ENCODE results near the gene GRID1. TPM values are rescaled to one million over a fixed set of nuclear protein-coding genes. Genes with fewer than 3 reads are reported as not detected.

The GRID1 gene
- total and polyA plus RNA-seq, 7 experiments from 2014 or later: not detected

DNA sequence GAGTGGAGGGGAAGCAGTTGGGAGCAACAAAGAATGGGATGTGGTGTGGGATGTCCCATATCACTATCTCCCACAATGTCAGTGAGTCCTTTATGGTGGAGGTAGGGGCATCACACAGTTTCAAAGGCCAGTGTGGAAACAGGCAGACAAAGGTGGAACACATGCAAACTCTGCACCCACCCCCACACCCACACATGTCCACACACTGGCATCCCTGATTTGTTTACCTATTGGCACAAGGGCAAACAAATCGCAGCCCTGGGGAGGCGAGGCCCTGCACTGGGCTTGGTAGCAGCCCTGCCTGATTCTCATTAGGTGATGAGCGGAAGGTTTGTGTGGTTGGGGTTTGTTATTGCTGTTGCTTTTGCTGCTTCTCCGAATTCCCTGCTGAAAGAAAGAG, 243.3 kb downstream of the GRID1 start:
- ATAC-seq (no peak), DNase-seq (no peak)
- Histone ChIP-seq H3K27me3 (ENCODE audit: control insufficient read depth in 2 of 2, insufficient read depth in 2 of 2, low read length in 2 of 2) (no peaks in the 10 kb centered on the region), H3K9me3 (ENCODE audit: control insufficient read depth in 2 of 3, low read length in 3 of 3) (no peaks in the 10 kb centered on the region), H3K4me3 (ENCODE audit: low read length) (no peak overlapping the region), H3K4me1 (ENCODE audit: control insufficient read depth in 2 of 2, insufficient read depth in 2 of 2, low read length in 2 of 2) (no peaks in the 10 kb centered on the region), H3K27ac (ENCODE audit: low read depth, low read length) (no peak overlapping the region), H3K36me3 (ENCODE audit: control insufficient read depth in 2 of 3, insufficient read depth in 3 of 3, low read length in 3 of 3) (no peaks in the 10 kb centered on the region)
- intact Hi-C loops (cut with micrococcal nuclease): no loop called here
- ChIA-PET CTCF (no interaction called here), POLR2A (no interaction called here)
- no peaks in the 10 kb centered on the region for H3K4me1 Mint-ChIP-seq
- H3K36me3 Mint-ChIP-seq: no peaks in the 10 kb centered on the region
- peaks cover 6 to 18% (median 15%) of the 10 kb centered on the region in 5 donors for H3K27me3 Mint-ChIP-seq
- peaks cover 0 to 4% (median 0%) of the 10 kb centered on the region in 11 donors for H3K9me3 Mint-ChIP-seq
- no peak overlapping the region for H3K4me3 Mint-ChIP-seq
- H3K27ac Mint-ChIP-seq: no peak overlapping the region

DNA sequence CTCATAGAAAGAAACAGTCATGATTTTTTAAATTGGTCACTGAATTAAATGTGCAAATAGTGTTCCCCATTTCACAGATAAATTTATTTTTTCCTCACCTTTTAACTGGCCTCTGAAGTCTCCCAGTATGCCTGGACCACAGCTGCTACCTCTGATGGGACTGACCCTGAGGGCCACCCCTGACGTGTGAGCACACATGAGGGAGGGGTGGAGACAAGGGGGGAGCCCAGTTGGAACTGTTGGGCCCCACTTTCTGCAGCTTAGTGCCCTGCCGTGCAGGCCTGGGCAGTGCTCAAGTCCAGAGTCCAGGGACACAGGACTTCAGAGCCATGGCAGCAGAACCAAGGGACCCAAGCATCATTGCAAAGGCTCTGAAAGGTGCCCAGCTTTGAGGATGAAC, 243.9 kb downstream of the GRID1 start:
- Histone ChIP-seq H3K27ac (ENCODE audit: low read depth, low read length) (no peak overlapping the region), H3K36me3 (ENCODE audit: control insufficient read depth in 2 of 3, insufficient read depth in 3 of 3, low read length in 3 of 3) (no peaks in the 10 kb centered on the region), H3K4me1 (ENCODE audit: control insufficient read depth in 2 of 2, insufficient read depth in 2 of 2, low read length in 2 of 2) (no peaks in the 10 kb centered on the region), H3K27me3 (ENCODE audit: control insufficient read depth in 2 of 2, insufficient read depth in 2 of 2, low read length in 2 of 2) (no peaks in the 10 kb centered on the region), H3K4me3 (ENCODE audit: low read length) (no peak overlapping the region), H3K9me3 (ENCODE audit: control insufficient read depth in 2 of 3, low read length in 3 of 3) (no peaks in the 10 kb centered on the region)
- POLR2A ChIA-PET: no interaction called here
- DNase-seq: no peak
- no peak for ATAC-seq
- intact Hi-C loops (cut with micrococcal nuclease): no loop called here
- Mint-ChIP-seq H3K36me3 (no peaks in the 10 kb centered on the region), H3K4me3 (no peak overlapping the region), H3K27me3 (peaks cover 5 to 16% (median 11%) of the 10 kb centered on the region in 5 donors), H3K4me1 (no peaks in the 10 kb centered on the region), H3K9me3 (peaks cover 0 to 4% (median 0%) of the 10 kb centered on the region in 11 donors), H3K27ac (no peak overlapping the region)
- CTCF ChIA-PET: no interaction called here

DNA sequence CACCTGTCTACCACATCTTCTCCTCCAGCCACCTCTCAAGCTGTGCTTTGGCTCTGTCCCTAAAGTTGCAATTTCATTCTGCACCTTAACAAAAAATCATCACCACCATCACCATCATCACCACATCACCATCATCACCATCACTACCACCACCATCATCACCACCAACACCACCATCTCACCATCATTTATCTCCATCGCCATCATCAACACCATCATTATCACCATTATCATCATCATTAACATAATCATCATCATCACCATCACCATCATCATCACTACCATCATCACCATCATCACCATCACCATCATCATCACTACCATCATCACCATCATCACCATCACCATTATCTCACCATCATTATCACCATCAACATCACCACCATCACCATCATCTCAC, 245.4 kb downstream of the GRID1 start:
- Histone ChIP-seq H3K9me3 (ENCODE audit: control insufficient read depth in 2 of 3, low read length in 3 of 3) (peaks cover 0 to 8% (median 0%) of the 10 kb centered on the region in 3 experiments), H3K4me1 (ENCODE audit: control insufficient read depth in 2 of 2, insufficient read depth in 2 of 2, low read length in 2 of 2) (no peaks in the 10 kb centered on the region), H3K27me3 (ENCODE audit: control insufficient read depth in 2 of 2, insufficient read depth in 2 of 2, low read length in 2 of 2) (no peaks in the 10 kb centered on the region), H3K36me3 (ENCODE audit: control insufficient read depth in 2 of 3, insufficient read depth in 3 of 3, low read length in 3 of 3) (no peaks in the 10 kb centered on the region), H3K27ac (ENCODE audit: low read depth, low read length) (no peak overlapping the region), H3K4me3 (ENCODE audit: low read length) (no peak overlapping the region)
- H3K9me3 Mint-ChIP-seq: peaks cover 0 to 4% (median 0%) of the 10 kb centered on the region in 11 donors
- H3K36me3 Mint-ChIP-seq: no peaks in the 10 kb centered on the region
- POLR2A ChIA-PET: no interaction called here
- no peak for ATAC-seq
- intact Hi-C loops (cut with micrococcal nuclease): no loop called here
- CTCF ChIA-PET: no interaction called here
- no peak for DNase-seq
- no peaks in the 10 kb centered on the region for H3K4me1 Mint-ChIP-seq
- no peak overlapping the region for H3K27ac Mint-ChIP-seq
- peaks cover 2 to 10% (median 6%) of the 10 kb centered on the region in 5 donors for H3K27me3 Mint-ChIP-seq
- no peak overlapping the region for H3K4me3 Mint-ChIP-seq

DNA sequence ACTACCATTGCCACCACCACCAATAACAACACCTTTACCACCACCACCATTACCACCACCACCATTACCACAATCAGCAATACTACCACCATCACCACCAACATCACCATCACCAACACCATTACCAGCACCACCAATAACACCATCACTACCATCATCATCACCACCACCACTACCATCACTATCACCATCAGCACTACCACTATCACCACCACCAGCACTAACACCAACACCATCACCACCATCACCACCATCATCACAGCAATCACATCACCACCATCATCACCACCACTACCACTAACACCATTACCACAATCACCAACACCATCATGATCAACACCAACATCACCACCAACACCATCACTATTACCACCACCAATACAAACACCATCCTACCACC, 249.5 kb downstream of the GRID1 start:
- no peaks in the 10 kb centered on the region for H3K4me1 Mint-ChIP-seq
- no peak for ATAC-seq
- DNase-seq: no peak
- H3K9me3 ChIP-seq (ENCODE audit: control insufficient read depth in 2 of 3, low read length in 3 of 3): peaks cover 0 to 8% (median 0%) of the 10 kb centered on the region in 3 experiments
- no peak overlapping the region for H3K27ac ChIP-seq (ENCODE audit: low read depth, low read length)
- H3K4me1 ChIP-seq (ENCODE audit: control insufficient read depth in 2 of 2, insufficient read depth in 2 of 2, low read length in 2 of 2): no peaks in the 10 kb centered on the region
- ChIA-PET CTCF (no interaction called here), POLR2A (no interaction called here)
- no peaks in the 10 kb centered on the region for H3K36me3 ChIP-seq (ENCODE audit: control insufficient read depth in 2 of 3, insufficient read depth in 3 of 3, low read length in 3 of 3)
- H3K27me3 ChIP-seq (ENCODE audit: control insufficient read depth in 2 of 2, insufficient read depth in 2 of 2, low read length in 2 of 2): no peaks in the 10 kb centered on the region
- H3K36me3 Mint-ChIP-seq: no peaks in the 10 kb centered on the region
- H3K4me3 ChIP-seq (ENCODE audit: low read length): no peak overlapping the region
- no peak overlapping the region for H3K4me3 Mint-ChIP-seq
- H3K27ac Mint-ChIP-seq: no peak overlapping the region
- intact Hi-C loops (cut with micrococcal nuclease): no loop called here
- H3K27me3 Mint-ChIP-seq: peaks cover 0 to 17% (median 8%) of the 10 kb centered on the region in 5 donors
- H3K9me3 Mint-ChIP-seq: no peaks in the 10 kb centered on the region

DNA sequence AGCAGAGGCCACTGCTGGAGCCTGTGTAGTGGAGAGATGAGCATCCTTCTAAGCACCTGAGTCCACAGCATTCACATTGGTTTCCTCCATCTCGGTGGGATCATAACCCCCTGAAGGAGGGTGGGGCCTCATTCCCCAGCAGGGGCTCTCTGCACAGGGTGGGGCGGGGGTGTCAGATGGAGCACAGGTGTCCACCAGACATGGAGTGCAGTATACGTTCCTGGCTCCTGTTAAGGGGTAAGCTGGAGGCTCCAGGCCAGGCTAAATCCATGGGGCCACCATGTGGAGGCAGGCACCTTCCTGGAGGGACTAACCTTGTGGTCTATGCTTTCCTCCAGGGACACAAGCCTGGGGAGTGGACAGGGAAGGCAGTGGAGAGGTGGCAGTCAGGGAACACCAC, 252.6 kb downstream of the GRID1 start:
- H3K36me3 ChIP-seq (ENCODE audit: control insufficient read depth in 2 of 3, insufficient read depth in 3 of 3, low read length in 3 of 3): no peaks in the 10 kb centered on the region
- ChIA-PET CTCF (no interaction called here), POLR2A (no interaction called here)
- no peak overlapping the region for H3K27ac ChIP-seq (ENCODE audit: low read depth, low read length)
- Mint-ChIP-seq H3K4me3 (no peak overlapping the region), H3K9me3 (no peaks in the 10 kb centered on the region), H3K27me3 (peaks cover 0 to 14% (median 8%) of the 10 kb centered on the region in 5 donors), H3K27ac (no peak overlapping the region), H3K4me1 (no peaks in the 10 kb centered on the region), H3K36me3 (no peaks in the 10 kb centered on the region)
- peaks cover 0 to 8% (median 0%) of the 10 kb centered on the region in 3 experiments for H3K9me3 ChIP-seq (ENCODE audit: control insufficient read depth in 2 of 3, low read length in 3 of 3)
- no peaks in the 10 kb centered on the region for H3K27me3 ChIP-seq (ENCODE audit: control insufficient read depth in 2 of 2, insufficient read depth in 2 of 2, low read length in 2 of 2)
- intact Hi-C loops (cut with micrococcal nuclease): no loop called here
- no peak for DNase-seq
- H3K4me3 ChIP-seq (ENCODE audit: low read length): no peak overlapping the region
- no peak for ATAC-seq
- H3K4me1 ChIP-seq (ENCODE audit: control insufficient read depth in 2 of 2, insufficient read depth in 2 of 2, low read length in 2 of 2): no peaks in the 10 kb centered on the region

DNA sequence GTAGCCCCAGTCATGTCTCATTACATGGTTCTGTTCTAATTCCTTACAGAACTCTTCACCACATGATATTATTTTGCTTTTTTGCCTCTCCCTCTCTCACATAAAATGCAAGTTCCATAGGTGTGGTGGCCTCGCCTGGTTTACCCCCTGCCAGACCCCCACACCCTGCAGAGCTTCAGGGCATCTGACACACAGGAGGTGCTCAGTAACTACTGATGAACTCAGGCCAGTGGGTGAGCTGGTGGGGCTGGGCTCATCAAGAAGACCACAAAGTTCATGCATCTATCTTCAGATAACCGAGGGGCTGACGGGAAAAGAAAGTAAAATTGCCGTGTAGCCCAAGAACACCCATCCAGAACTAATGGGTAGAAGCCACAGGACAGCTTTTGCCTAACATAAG, 253.1 kb downstream of the GRID1 start:
- H3K4me1 Mint-ChIP-seq: no peaks in the 10 kb centered on the region
- no peaks in the 10 kb centered on the region for H3K36me3 Mint-ChIP-seq
- H3K27me3 Mint-ChIP-seq: peaks cover 0 to 14% (median 8%) of the 10 kb centered on the region in 5 donors
- Histone ChIP-seq H3K9me3 (ENCODE audit: control insufficient read depth in 2 of 3, low read length in 3 of 3) (peaks cover 0 to 8% (median 0%) of the 10 kb centered on the region in 3 experiments), H3K4me3 (ENCODE audit: low read length) (no peak overlapping the region), H3K4me1 (ENCODE audit: control insufficient read depth in 2 of 2, insufficient read depth in 2 of 2, low read length in 2 of 2) (no peaks in the 10 kb centered on the region), H3K27me3 (ENCODE audit: control insufficient read depth in 2 of 2, insufficient read depth in 2 of 2, low read length in 2 of 2) (no peaks in the 10 kb centered on the region), H3K36me3 (ENCODE audit: control insufficient read depth in 2 of 3, insufficient read depth in 3 of 3, low read length in 3 of 3) (no peaks in the 10 kb centered on the region), H3K27ac (ENCODE audit: low read depth, low read length) (no peak overlapping the region)
- no peaks in the 10 kb centered on the region for H3K9me3 Mint-ChIP-seq
- H3K27ac Mint-ChIP-seq: no peak overlapping the region
- no peak overlapping the region for H3K4me3 Mint-ChIP-seq
- DNase-seq (no peak), ATAC-seq (no peak)
- ChIA-PET CTCF (no interaction called here), POLR2A (no interaction called here)
- intact Hi-C loops (cut with micrococcal nuclease): no loop called here

DNA sequence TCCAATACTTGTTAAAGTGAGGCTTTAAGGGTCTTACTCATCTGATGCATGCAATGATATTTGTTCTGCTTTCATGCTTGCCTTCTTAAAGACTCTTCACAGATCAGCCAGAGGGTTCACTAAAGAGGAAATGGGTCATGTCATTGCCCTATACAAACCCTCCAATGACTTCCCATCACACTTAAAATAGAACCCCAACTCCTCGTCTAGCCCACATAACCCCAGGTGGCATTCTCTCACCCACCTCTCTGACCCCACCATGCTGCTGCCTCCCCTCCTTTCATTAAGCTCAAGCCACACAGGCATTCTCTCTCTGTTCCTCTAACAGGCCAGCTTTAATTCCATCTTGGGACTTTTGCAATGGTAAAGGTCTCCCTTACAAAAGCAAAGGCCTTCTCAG, 253.6 kb downstream of the GRID1 start:
- ATAC-seq: no peak
- Mint-ChIP-seq H3K9me3 (no peaks in the 10 kb centered on the region), H3K4me3 (no peak overlapping the region), H3K4me1 (no peaks in the 10 kb centered on the region), H3K27ac (no peak overlapping the region), H3K36me3 (no peaks in the 10 kb centered on the region), H3K27me3 (peaks cover 0 to 14% (median 8%) of the 10 kb centered on the region in 5 donors)
- no peak for DNase-seq
- Histone ChIP-seq H3K9me3 (ENCODE audit: control insufficient read depth in 2 of 3, low read length in 3 of 3) (peaks cover 0 to 8% (median 0%) of the 10 kb centered on the region in 3 experiments), H3K4me3 (ENCODE audit: low read length) (no peak overlapping the region), H3K4me1 (ENCODE audit: control insufficient read depth in 2 of 2, insufficient read depth in 2 of 2, low read length in 2 of 2) (no peaks in the 10 kb centered on the region), H3K36me3 (ENCODE audit: control insufficient read depth in 2 of 3, insufficient read depth in 3 of 3, low read length in 3 of 3) (no peaks in the 10 kb centered on the region), H3K27me3 (ENCODE audit: control insufficient read depth in 2 of 2, insufficient read depth in 2 of 2, low read length in 2 of 2) (no peaks in the 10 kb centered on the region), H3K27ac (ENCODE audit: low read depth, low read length) (no peak overlapping the region)
- intact Hi-C loops (cut with micrococcal nuclease): no loop called here
- ChIA-PET POLR2A (no interaction called here), CTCF (no interaction called here)
